PC-9 (cell line): ENCODE results near the gene NFKBIA. TPM values are rescaled to one million over a fixed set of nuclear protein-coding genes. Genes with fewer than 3 reads are reported as not detected.

Experiments used
- BruUV-seq: library from RNA; stranded (reverse); fragments of 400-500 nt; replicated peaks from 2 replicates; lab custom pipeline; 2021; lab: Mats Ljungman, UMichigan
- CTCF ChIA-PET: fragments of 300-600 bp; sonication (Branson Sonifier 250); formaldehyde crosslinking; loops from one replicate; lab custom pipeline; 2022; ENCODE audit warnings: antibody characterized with exemption; lab: Charles Lee
- POLR2A ChIA-PET: fragments of 300-600 bp; sonication (Branson Sonifier 250); formaldehyde crosslinking; loops from one replicate; lab custom pipeline; 2022; ENCODE audit warnings: antibody characterized with exemption; ENCODE audit not compliant: unreplicated experiment; lab: Charles Lee
- DNase-seq, 2 experiments: peaks; one replicate each; pipeline versions ENCODE4 v3.0.0 to v3.0.0-alpha.2; 2015 to 2022; ENCODE audit warnings: mixed read lengths in 1 of 2
- H2AFZ ChIP-seq: fragments of 200-600 bp; sonication (generic); 2 replicates; pipeline ENCODE4 v1.8.1; 2017; ENCODE audit warnings: antibody characterized with exemption
- H3F3A ChIP-seq: fragments of 200-600 bp; sonication (generic); 2 replicates; pipeline ENCODE4 v1.8.1; 2017; ENCODE audit warnings: antibody characterized with exemption, mild to moderate bottlenecking, low read depth; ENCODE audit not compliant: insufficient read depth
- H3K27ac ChIP-seq: fragments of 200-600 bp; sonication (generic); 2 replicates; pipeline ENCODE4 v1.6.1; 2016; ENCODE audit warnings: mixed run types
- H3K27me3 ChIP-seq: fragments of 200-600 bp; sonication (generic); 2 replicates; pipeline ENCODE4 v1.6.1; 2016; ENCODE audit warnings: low read depth, mixed run types; ENCODE audit not compliant: insufficient read depth
- H3K36me3 ChIP-seq: fragments of 200-600 bp; sonication (generic); 2 replicates; pipeline ENCODE4 v1.6.1; 2016; ENCODE audit warnings: low read depth, mixed run types
- H3K4me1 ChIP-seq: fragments of 200-600 bp; sonication (generic); replicated peaks from 2 replicates; pipeline ENCODE4 v1.6.1; 2016; ENCODE audit warnings: mixed run types; ENCODE audit not compliant: insufficient read depth
- H3K4me2 ChIP-seq: fragments of 200-600 bp; sonication (generic); 2 replicates; pipeline ENCODE4 v1.6.1; 2017; ENCODE audit warnings: mixed run types
- H3K4me3 ChIP-seq: fragments of 200-600 bp; sonication (generic); 2 replicates; pipeline ENCODE4 v1.6.1; 2016; ENCODE audit warnings: mixed run types
- H3K79me2 ChIP-seq: fragments of 200-600 bp; sonication (generic); 2 replicates; pipeline ENCODE4 v1.6.1; 2017; ENCODE audit warnings: low read depth, mixed run types
- H3K9me2 ChIP-seq: fragments of 200-600 bp; sonication (generic); 2 replicates; pipeline ENCODE4 v1.8.1; 2017; ENCODE audit warnings: mild to moderate bottlenecking; ENCODE audit not compliant: insufficient read depth
- H3K9me3 ChIP-seq: fragments of 200-600 bp; sonication (generic); 2 replicates; pipeline ENCODE4 v1.8.1; 2016; ENCODE audit warnings: low read depth; ENCODE audit not compliant: insufficient read depth
- H4K20me1 ChIP-seq: fragments of 200-600 bp; sonication (generic); 2 replicates; pipeline ENCODE4 v1.8.1; 2017; ENCODE audit not compliant: insufficient read depth
- CTCF ChIP-seq: fragments of 200-600 bp; sonication (generic); conservative IDR thresholded peaks from 2 replicates; pipeline ENCODE4 v1.6.1; 2017; ENCODE audit warnings: mixed run types, antibody characterized with exemption, mild to moderate bottlenecking, moderate library complexity
- EZH2 ChIP-seq: fragments of 200-600 bp; sonication (generic); IDR thresholded peaks from 2 replicates; pipeline ENCODE4 v1.8.0; 2017; ENCODE audit warnings: antibody characterized with exemption, low read depth
- intact Hi-C: fragments of 100-400 bp; cut with micrococcal nuclease; formaldehyde crosslinking; loops from one replicate; pipeline ENCODE4 v1.10.0; 2022; ENCODE audit not compliant: unreplicated experiment
- total RNA-seq: library from RNA; stranded (reverse); gene quantifications from 2 replicates; pipeline ENCODE4 v1.2.3, GENCODE V29; 2021

The NFKBIA gene
- total RNA-seq, 1 experiment from 2014 or later: 34.8 TPM

- Histone ChIP-seq H3K4me2 (no peak overlapping the region), H3K4me3 (no peak overlapping the region), H3K27me3 (no peaks in the 10 kb centered on the region), H3F3A (no peaks in the 10 kb centered on the region), H2AFZ (no peak overlapping the region), H3K9me2 (no peaks in the 10 kb centered on the region), H3K36me3 (no peaks in the 10 kb centered on the region), H4K20me1 (no peaks in the 10 kb centered on the region), H3K4me1 (no peaks in the 10 kb centered on the region), H3K9me3 (no peaks in the 10 kb centered on the region), H3K79me2 (no peaks in the 10 kb centered on the region), H3K27ac (no peak overlapping the region)
- TF ChIP-seq CTCF (no peak), EZH2 (no peak)
- intact Hi-C loops: loop anchor here (10.0 kb wide), 1 partner anchor 259 kb away; no protein-coding TSS in a partner anchor
- ChIA-PET CTCF (interaction anchor here (0.6 kb wide), 1 partner anchor 270 kb away, joined by 5 read pairs; no protein-coding TSS in a partner anchor), POLR2A (no interaction called here)
- no TSS peak for BruUV-seq
- DNase-seq: no peak
Observed at GRCh38 chr14:35425850-35426249, 21.3 kb upstream of the NFKBIA start.

- DNase-seq: no peak
- no peak overlapping the region for H3K27ac ChIP-seq
- no peaks in the 10 kb centered on the region for H3K9me3 ChIP-seq
- ChIA-PET POLR2A (no interaction called here), CTCF (no interaction called here)
- H3K4me3 ChIP-seq: no peak overlapping the region
- H4K20me1 ChIP-seq: no peaks in the 10 kb centered on the region
- TF ChIP-seq CTCF (no peak), EZH2 (no peak)
- no peak overlapping the region for H2AFZ ChIP-seq
- H3K36me3 ChIP-seq: no peaks in the 10 kb centered on the region
- no TSS peak for BruUV-seq
- intact Hi-C loops: loop anchor here (5.0 to 10.0 kb wide), 2 partner anchors 261 to 1091 kb away; no protein-coding TSS in a partner anchor
- H3K79me2 ChIP-seq: no peaks in the 10 kb centered on the region
- H3K27me3 ChIP-seq: no peaks in the 10 kb centered on the region
- no peaks in the 10 kb centered on the region for H3K9me2 ChIP-seq
- H3K4me2 ChIP-seq: no peak overlapping the region
- H3F3A ChIP-seq: no peaks in the 10 kb centered on the region
- H3K4me1 ChIP-seq: no peaks in the 10 kb centered on the region
Observed at GRCh38 chr14:35423621-35424020, 19.1 kb upstream of the NFKBIA start.

- DNase-seq: no peak
- POLR2A ChIA-PET: interaction anchor here (0.7 kb wide), 1 partner anchor 1185 kb away, joined by 7 read pairs; no protein-coding TSS in a partner anchor
- Histone ChIP-seq H3K79me2 (no peaks in the 10 kb centered on the region), H3K9me2 (no peaks in the 10 kb centered on the region), H3K27ac (no peak overlapping the region), H3K9me3 (no peaks in the 10 kb centered on the region), H2AFZ (no peak overlapping the region), H3K4me1 (no peaks in the 10 kb centered on the region), H4K20me1 (no peaks in the 10 kb centered on the region), H3K4me2 (no peak overlapping the region), H3K36me3 (no peaks in the 10 kb centered on the region), H3K27me3 (no peaks in the 10 kb centered on the region), H3F3A (no peaks in the 10 kb centered on the region), H3K4me3 (no peak overlapping the region)
- no peak for TF ChIP-seq CTCF
- no peak for TF ChIP-seq EZH2
- CTCF ChIA-PET: interaction anchor here (0.6 kb wide), 1 partner anchor 81 kb away, joined by 3 read pairs; no protein-coding TSS in a partner anchor
- no TSS peak for BruUV-seq
- intact Hi-C loops: loop anchor here (5.0 to 10.0 kb wide), 2 partner anchors 265 to 1088 kb away; no protein-coding TSS in a partner anchor
Observed at GRCh38 chr14:35420036-35420811, 15.7 kb upstream of the NFKBIA start.
